MM.1S (cell line): ENCODE data around the gene UNC13A.

Experiments
- EZH2 ChIP-seq: fragments of 300-600 bp; sonication (generic); optimal IDR thresholded peaks from 2 replicates; pipeline ENCODE3; 2017; ENCODE audit warnings: low read depth, mild to moderate bottlenecking, antibody characterized with exemption, low read length, mixed read lengths
- TF ChIP-seq, protein P1 (sequence below): fragments of 300-600 bp; sonication (generic); IDR thresholded peaks from 2 replicates; pipeline ENCODE4 v1.5.1; 2016; ENCODE audit warnings: antibody characterized with exemption, low read length, mixed read lengths

DNA sequence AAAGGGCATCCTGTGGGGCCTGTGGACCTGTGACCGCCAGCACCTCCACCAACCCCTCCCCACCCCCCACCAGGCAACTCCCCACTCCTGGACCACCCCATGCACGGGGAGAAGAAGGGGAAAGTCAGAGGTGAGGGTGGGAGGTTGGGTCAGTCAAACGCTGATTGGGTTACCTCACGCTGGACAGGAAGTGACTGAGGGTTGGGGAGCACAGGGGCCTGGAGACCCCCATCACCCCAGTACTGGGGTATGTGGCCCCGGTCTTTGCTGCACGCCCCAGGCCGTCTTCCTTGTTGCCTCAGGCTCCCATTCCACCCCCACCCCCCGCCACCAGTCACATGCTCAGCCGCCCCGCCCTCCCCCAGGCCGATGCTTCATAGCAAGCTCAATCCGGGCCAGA is 73.7 kb downstream of the UNC13A start:
- TF ChIP-seq, protein P1, sequence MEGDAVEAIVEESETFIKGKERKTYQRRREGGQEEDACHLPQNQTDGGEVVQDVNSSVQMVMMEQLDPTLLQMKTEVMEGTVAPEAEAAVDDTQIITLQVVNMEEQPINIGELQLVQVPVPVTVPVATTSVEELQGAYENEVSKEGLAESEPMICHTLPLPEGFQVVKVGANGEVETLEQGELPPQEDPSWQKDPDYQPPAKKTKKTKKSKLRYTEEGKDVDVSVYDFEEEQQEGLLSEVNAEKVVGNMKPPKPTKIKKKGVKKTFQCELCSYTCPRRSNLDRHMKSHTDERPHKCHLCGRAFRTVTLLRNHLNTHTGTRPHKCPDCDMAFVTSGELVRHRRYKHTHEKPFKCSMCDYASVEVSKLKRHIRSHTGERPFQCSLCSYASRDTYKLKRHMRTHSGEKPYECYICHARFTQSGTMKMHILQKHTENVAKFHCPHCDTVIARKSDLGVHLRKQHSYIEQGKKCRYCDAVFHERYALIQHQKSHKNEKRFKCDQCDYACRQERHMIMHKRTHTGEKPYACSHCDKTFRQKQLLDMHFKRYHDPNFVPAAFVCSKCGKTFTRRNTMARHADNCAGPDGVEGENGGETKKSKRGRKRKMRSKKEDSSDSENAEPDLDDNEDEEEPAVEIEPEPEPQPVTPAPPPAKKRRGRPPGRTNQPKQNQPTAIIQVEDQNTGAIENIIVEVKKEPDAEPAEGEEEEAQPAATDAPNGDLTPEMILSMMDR = no peak
- TF ChIP-seq EZH2 = no peak
